ENCODE data around the gene ZNF174.

The ZNF174 gene

DNA sequence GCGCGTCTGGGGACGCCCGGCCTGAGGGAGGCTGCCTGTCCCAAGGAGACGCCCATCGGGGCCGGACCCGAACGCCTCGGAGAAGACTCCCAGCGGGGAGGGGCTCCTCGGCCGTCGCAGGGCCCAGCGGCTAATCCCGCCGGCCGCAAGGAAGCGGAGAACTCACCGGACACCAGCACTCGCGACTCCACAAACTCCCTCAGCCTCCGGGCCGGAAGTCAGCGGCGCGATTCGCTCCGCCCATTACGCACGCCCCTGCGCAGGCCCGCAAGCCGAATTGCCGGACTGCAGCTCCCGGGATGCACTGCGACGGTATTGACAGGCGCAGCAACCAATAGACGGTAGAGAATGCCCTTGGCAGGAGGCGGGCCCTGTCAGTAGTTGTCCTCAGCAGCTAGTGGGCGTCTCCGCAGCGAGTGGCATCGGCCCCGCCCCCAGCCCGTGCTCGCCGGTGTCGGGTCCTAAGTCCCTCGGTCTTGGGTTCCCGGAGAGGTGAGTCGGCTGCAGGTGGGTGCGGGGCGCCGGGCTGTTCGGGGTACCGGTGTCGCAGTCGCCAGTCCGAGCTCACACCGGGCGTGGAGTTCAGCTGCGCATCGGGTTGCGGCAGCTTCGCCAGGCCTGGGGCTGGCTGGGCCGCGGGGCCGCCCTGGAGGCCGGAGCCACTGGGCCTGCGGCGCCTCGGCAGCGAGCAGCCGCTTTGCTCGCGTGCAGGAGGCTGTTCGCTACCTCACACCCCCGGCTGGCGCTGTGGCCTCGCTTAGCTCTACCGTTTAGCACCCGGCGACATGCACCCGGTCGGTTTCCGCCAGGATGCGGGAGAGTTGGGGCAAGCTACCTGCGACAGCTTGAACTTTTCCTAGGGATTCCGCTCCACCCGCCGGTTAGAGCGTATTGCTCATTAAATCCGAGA is at the start of gene ZNF174, which contains the start of gene ZSCAN32:
Gene ZNF174, plus strand, starts transcription at position 437 of the 910 bp plus-strand sequence. CDS start 790 bp downstream, outside the sequence.
Gene ZSCAN32, minus strand, starts transcription at position 226 of the 910 bp plus-strand sequence. CDS start 3,447 bp downstream, outside the sequence.
- DNase-seq (ENCODE audit: low read depth), result peak; percentile 98
- no peak for TF ChIP-seq CTCF (IDR thresholded peaks at IDR 0.05; ENCODE audit: low read depth, low read length, missing control alignments)
- in situ Hi-C loops (cut with HindIII; ENCODE audit: low sequenced_read_pairs), result loop anchor here (5.0 kb wide), 1 partner anchor 84 kb away; no protein-coding TSS in a partner anchor
- peak within 1 kb of the TSS; percentile 87 for H3K4me3 ChIP-seq (ENCODE audit: low read depth, low read length)

DNA sequence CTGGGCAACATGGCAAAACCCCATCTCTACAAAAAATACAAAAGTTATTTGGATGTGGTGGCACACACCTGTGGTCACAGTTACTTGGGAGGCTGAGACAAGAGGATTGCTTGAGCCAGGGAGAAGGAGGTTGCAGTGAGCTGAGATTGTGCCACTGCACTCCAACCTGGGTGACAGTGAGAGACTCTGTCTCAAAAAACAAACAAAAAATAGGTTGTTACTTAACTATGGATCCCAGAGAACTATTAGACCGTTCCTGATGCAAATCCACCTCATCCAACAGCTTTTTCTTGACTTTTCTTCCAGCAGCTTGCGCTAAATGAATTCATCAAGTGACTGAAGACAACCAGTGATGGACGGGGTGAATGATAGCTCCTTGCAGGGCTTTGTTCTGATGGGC is 45.4 kb upstream of the ZNF174 start, which contains the start of gene OR2C1:
Gene OR2C1, plus strand, starts transcription at position 301 of the 400 bp plus-strand sequence. Its CDS starts 52 bp downstream, at position 353.
- H3K4me3 ChIP-seq (ENCODE audit: low read depth, low read length), result no peak within 1 kb of the TSS
- in situ Hi-C loops (cut with HindIII; ENCODE audit: low sequenced_read_pairs), result no loop called here
- DNase-seq (ENCODE audit: low read depth), result no peak
- no peak for TF ChIP-seq CTCF (IDR thresholded peaks at IDR 0.05; ENCODE audit: low read depth, low read length, missing control alignments)

- no peak overlapping the region for H3K4me3 ChIP-seq (ENCODE audit: low read depth, low read length)
- TF ChIP-seq CTCF (IDR thresholded peaks at IDR 0.05; ENCODE audit: low read depth, low read length, missing control alignments), result no peak
- in situ Hi-C loops (cut with HindIII; ENCODE audit: low sequenced_read_pairs), result no loop called here
- no peak for DNase-seq (ENCODE audit: low read depth)
Observed at GRCh38 chr16:3356118-3356517, 44.9 kb upstream of the ZNF174 start.

- no peak for TF ChIP-seq CTCF (IDR thresholded peaks at IDR 0.05; ENCODE audit: low read depth, low read length, missing control alignments)
- no peak for DNase-seq (ENCODE audit: low read depth)
- in situ Hi-C loops (cut with HindIII; ENCODE audit: low sequenced_read_pairs), result no loop called here
- no peak overlapping the region for H3K4me3 ChIP-seq (ENCODE audit: low read depth, low read length)
Observed at GRCh38 chr16:3358871-3359270, 42.1 kb upstream of the ZNF174 start.

- H3K4me3 ChIP-seq (ENCODE audit: low read depth, low read length), result no peak overlapping the region
- no peak for DNase-seq (ENCODE audit: low read depth)
- in situ Hi-C loops (cut with HindIII; ENCODE audit: low sequenced_read_pairs), result no loop called here
- no peak for TF ChIP-seq CTCF (IDR thresholded peaks at IDR 0.05; ENCODE audit: low read depth, low read length, missing control alignments)
Observed at GRCh38 chr16:3362931-3363330, 38.1 kb upstream of the ZNF174 start.

- in situ Hi-C loops (cut with HindIII; ENCODE audit: low sequenced_read_pairs), result no loop called here
- no peak for DNase-seq (ENCODE audit: low read depth)
- TF ChIP-seq CTCF (IDR thresholded peaks at IDR 0.05; ENCODE audit: low read depth, low read length, missing control alignments), result no peak
- no peak overlapping the region for H3K4me3 ChIP-seq (ENCODE audit: low read depth, low read length)
Observed at GRCh38 chr16:3363793-3364192, 37.2 kb upstream of the ZNF174 start.
